Fibroblast of skin of left quadriceps (primary cell): Measurements from ENCODE around the gene MLLT10.
"Not testable (repeated sequence)": the region's sequence is repeated elsewhere in the genome, so short reads cannot be mapped to it uniquely, and the experiment has no call there.

Source experiments
- DNase-seq, 2 experiments: peaks; one replicate each; pipeline ENCODE4 v3.0.0-alpha.2; 2013; ENCODE audit warnings: low read depth in 2 of 2

Gene MLLT10

GRCh38 chr10:21528236-21529031 is 5.6 kb upstream of the MLLT10 start:
- no peak for DNase-seq

- DNase-seq, result no peak
Measured at GRCh38 chr10:21529032-21529910, 4.8 kb upstream of the MLLT10 start.

GRCh38 chr10:21530168-21530567 is 3.9 kb upstream of the MLLT10 start:
- no peak for DNase-seq

- no peak for DNase-seq
Measured at GRCh38 chr10:21530641-21531040, 3.4 kb upstream of the MLLT10 start.

- DNase-seq, result no peak
Measured at GRCh38 chr10:21531164-21531563, 2.9 kb upstream of the MLLT10 start.

- no peak for DNase-seq
Measured at GRCh38 chr10:21532694-21533466, 1.2 kb upstream of the MLLT10 start.

- DNase-seq, result no peak
Measured at GRCh38 chr10:21534280-21534586, 201 bp downstream of the MLLT10 start.

- no peak for DNase-seq
Measured at GRCh38 chr10:21534604-21535493, 817 bp downstream of the MLLT10 start.

GRCh38 chr10:21535494-21535965 is 1.5 kb downstream of the MLLT10 start:
- no peak for DNase-seq

GRCh38 chr10:21535976-21536375 is 1.9 kb downstream of the MLLT10 start:
- not testable (repeated sequence) for DNase-seq

GRCh38 chr10:21536874-21537273 is 2.8 kb downstream of the MLLT10 start:
- no peak for DNase-seq

- not testable (repeated sequence) for DNase-seq
Measured at GRCh38 chr10:21540701-21541100, 6.7 kb downstream of the MLLT10 start.

GRCh38 chr10:21547246-21547645 is 13.2 kb downstream of the MLLT10 start:
- DNase-seq, result no peak

- DNase-seq, result no peak
Measured at GRCh38 chr10:21552638-21553037, 18.6 kb downstream of the MLLT10 start.

- DNase-seq, result no peak
Measured at GRCh38 chr10:21556527-21556926, 22.5 kb downstream of the MLLT10 start.

- not testable (repeated sequence) for DNase-seq
Measured at GRCh38 chr10:21558984-21559383, 25.0 kb downstream of the MLLT10 start.

GRCh38 chr10:21570761-21571521 is 36.9 kb downstream of the MLLT10 start:
- DNase-seq, result no peak

GRCh38 chr10:21572578-21572977 is 38.5 kb downstream of the MLLT10 start:
- DNase-seq, result no peak

- DNase-seq, result not testable (repeated sequence)
Measured at GRCh38 chr10:21574514-21574913, 40.5 kb downstream of the MLLT10 start.

- DNase-seq, result no peak
Measured at GRCh38 chr10:21579291-21579690, 45.3 kb downstream of the MLLT10 start.
